ENCODE measurements around the gene ING1. TPM values are rescaled to one million over a fixed set of nuclear protein-coding genes. Genes with fewer than 3 reads are reported as not detected.

The ING1 gene
- total and polyA plus RNA-seq, 12 donors, result 4.1 to 15.6 (median 6.3) TPM

GRCh38 chr13:110766671-110767430 lies 53.4 kb downstream of the ING1 start:
- intact Hi-C loops (cut with DNase I), result no loop called here
- DNase-seq (no peak), ATAC-seq (no peak)
- Histone ChIP-seq H3K4me1 (peaks cover 0 to 4% (median 0%) of the 10 kb centered on the region in 9 donors), H3K27me3 (peaks cover 0 to 16% (median 0%) of the 10 kb centered on the region in 7 donors), H3K36me3 (no peaks in the 10 kb centered on the region), H3K4me3 (no peak overlapping the region), H3K27ac (no peak overlapping the region), H3K9me3 (no peaks in the 10 kb centered on the region)
- TF ChIP-seq CTCF (IDR thresholded peaks at IDR 0.05), result no peak
- 80% methylated on average over 4 of the region's 4 CpGs for WGBS, 2 donors

- peaks cover 0 to 16% (median 0%) of the 10 kb centered on the region in 7 donors for H3K27me3 ChIP-seq
- H3K4me3 ChIP-seq, result no peak overlapping the region
- H3K9me3 ChIP-seq, result no peaks in the 10 kb centered on the region
- no peak for DNase-seq
- no peak overlapping the region for H3K27ac ChIP-seq
- no peak for TF ChIP-seq CTCF (IDR thresholded peaks at IDR 0.05)
- WGBS, 2 donors, result 89 to 92% methylated on average over 7 of the region's 7 CpGs
- no peaks in the 10 kb centered on the region for H3K36me3 ChIP-seq
- no peak for ATAC-seq
- peaks cover 0 to 4% (median 0%) of the 10 kb centered on the region in 9 donors for H3K4me1 ChIP-seq
- intact Hi-C loops (cut with DNase I), result no loop called here
These were observed 54.0 kb downstream of the ING1 start for GRCh38 chr13:110767476-110767875.

- TF ChIP-seq CTCF (IDR thresholded peaks at IDR 0.05), result no peak
- Histone ChIP-seq H3K4me3 (no peak overlapping the region), H3K36me3 (no peaks in the 10 kb centered on the region), H3K9me3 (no peaks in the 10 kb centered on the region), H3K27me3 (peaks cover 0 to 13% (median 0%) of the 10 kb centered on the region in 7 donors), H3K4me1 (peaks cover 0 to 4% (median 0%) of the 10 kb centered on the region in 9 donors), H3K27ac (no peak overlapping the region)
- 68 to 88% methylated on average over 3 of the region's 3 CpGs for WGBS, 2 donors
- ATAC-seq (no peak), DNase-seq (no peak)
- intact Hi-C loops (cut with DNase I), result no loop called here
These were observed 55.6 kb downstream of the ING1 start for GRCh38 chr13:110769097-110769496.

- Histone ChIP-seq H3K27me3 (peaks cover 0 to 9% (median 3%) of the 10 kb centered on the region in 7 donors), H3K4me1 (peaks cover 0 to 4% (median 0%) of the 10 kb centered on the region in 9 donors), H3K4me3 (no peak overlapping the region), H3K36me3 (no peaks in the 10 kb centered on the region), H3K9me3 (no peaks in the 10 kb centered on the region), H3K27ac (peak overlapping the region in 1 of 10 donors; percentile 71)
- TF ChIP-seq CTCF (IDR thresholded peaks at IDR 0.05), result no peak
- intact Hi-C loops (cut with DNase I), result no loop called here
- 75% methylated on average over 10 of the region's 10 CpGs for WGBS, 2 donors
- ATAC-seq (no peak), DNase-seq (no peak)
These were observed 57.2 kb downstream of the ING1 start for GRCh38 chr13:110770678-110771077.
